NT2/D1 (cell line): Measurements from ENCODE around the gene PITHD1.
"Not testable (repeated sequence)": the region's sequence is repeated elsewhere in the genome, so short reads cannot be mapped to it uniquely, and the experiment has no call there.

Experiments
- DNase-seq: peaks from one replicate; pipeline ENCODE4 v3.0.0-alpha.2; 2011; ENCODE audit warnings: low read depth, low spot score
- H3K27me3 ChIP-seq: 2 replicates; pipeline ENCODE4 v1.6.0; 2011; ENCODE audit warnings: mild to moderate bottlenecking; ENCODE audit not compliant: insufficient read length, insufficient read depth
- H3K36me3 ChIP-seq: 2 replicates; pipeline ENCODE4 v1.6.1; 2011; ENCODE audit warnings: mild to moderate bottlenecking, low read length, mixed read lengths; ENCODE audit not compliant: insufficient read depth, insufficient read length
- H3K4me1 ChIP-seq: 2 replicates; pipeline ENCODE4 v1.5.1; 2011; ENCODE audit not compliant: insufficient read depth, insufficient read length
- H3K4me3 ChIP-seq: 2 replicates; pipeline ENCODE4 v1.5.1; 2011; ENCODE audit warnings: low read depth; ENCODE audit not compliant: insufficient read length
- H3K9ac ChIP-seq: 2 replicates; pipeline ENCODE4 v1.6.0; 2011; ENCODE audit warnings: low read depth; ENCODE audit not compliant: insufficient read length
- H3K9me3 ChIP-seq: 2 replicates; pipeline ENCODE4 v1.5.1; 2011; ENCODE audit warnings: mild to moderate bottlenecking, low read length; ENCODE audit not compliant: insufficient read depth
- SUZ12 ChIP-seq: IDR thresholded peaks from 2 replicates; pipeline ENCODE4 v1.6.1; 2011; ENCODE audit not compliant: insufficient read length, insufficient read depth; ENCODE audit errors: extremely low read depth
- YY1 ChIP-seq: IDR thresholded peaks from 2 replicates; pipeline ENCODE4 v1.6.1; 2011; ENCODE audit not compliant: insufficient read length, insufficient read depth
- ZNF274 ChIP-seq: IDR thresholded peaks from 2 replicates; pipeline ENCODE4 v1.6.1; 2011; ENCODE audit warnings: mild to moderate bottlenecking, low read depth, low read length

The PITHD1 gene

GRCh38 chr1:23792151-23792945, 14.1 kb downstream of the PITHD1 start:
- Histone ChIP-seq H3K36me3 (peaks cover 51% of the 10 kb centered on the region), H3K4me1 (peaks cover 2% of the 10 kb centered on the region), H3K9ac (peak overlapping the region; percentile 80), H3K27me3 (no peaks in the 10 kb centered on the region), H3K9me3 (no peaks in the 10 kb centered on the region), H3K4me3 (peak overlapping the region; percentile 83)
- TF ChIP-seq YY1, result no peak
- TF ChIP-seq ZNF274, result no peak
- no peak for TF ChIP-seq SUZ12
- no peak for DNase-seq

GRCh38 chr1:23793018-23793781, 15.0 kb downstream of the PITHD1 start:
- Histone ChIP-seq H3K9me3 (no peaks in the 10 kb centered on the region), H3K9ac (peak overlapping the region; percentile 80), H3K4me3 (no peak overlapping the region), H3K4me1 (peaks cover 2% of the 10 kb centered on the region), H3K36me3 (peaks cover 54% of the 10 kb centered on the region), H3K27me3 (no peaks in the 10 kb centered on the region)
- TF ChIP-seq YY1 (no peak), ZNF274 (no peak), SUZ12 (no peak)
- no peak for DNase-seq

GRCh38 chr1:23793861-23794731, 15.9 kb downstream of the PITHD1 start:
- no peak for DNase-seq
- TF ChIP-seq ZNF274 (no peak), SUZ12 (no peak), YY1 (no peak)
- no peaks in the 10 kb centered on the region for H3K27me3 ChIP-seq
- peaks cover 7% of the 10 kb centered on the region for H3K4me1 ChIP-seq
- H3K9ac ChIP-seq, result no peak overlapping the region
- H3K36me3 ChIP-seq, result peaks cover 57% of the 10 kb centered on the region
- H3K4me3 ChIP-seq, result no peak overlapping the region
- H3K9me3 ChIP-seq, result no peaks in the 10 kb centered on the region

DNA sequence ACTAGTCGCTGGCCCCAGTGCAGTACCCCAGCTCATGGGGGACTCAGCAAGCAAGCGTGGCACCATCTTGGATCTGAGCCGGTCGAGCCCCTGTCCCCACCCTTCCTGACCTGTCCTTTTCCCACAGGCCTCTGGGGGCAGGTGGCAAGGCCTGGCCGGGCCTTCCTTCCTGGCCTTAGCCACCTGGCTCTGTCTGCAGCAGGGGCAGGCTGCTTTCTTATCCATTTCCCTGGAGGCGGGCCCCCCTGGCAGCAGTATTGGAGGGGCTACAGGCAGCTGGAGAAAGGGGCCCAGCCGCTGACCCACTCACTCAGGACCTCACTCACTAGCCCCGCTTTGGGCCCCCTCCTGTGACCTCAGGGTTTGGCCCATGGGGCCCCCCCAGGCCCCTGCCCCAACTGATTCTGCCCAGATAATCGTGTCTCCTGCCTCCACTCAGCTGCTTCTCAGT, 16.5 kb downstream of the PITHD1 start:
- H3K9ac ChIP-seq, DNase-seq, H3K4me1 ChIP-seq, H3K27me3 ChIP-seq, H3K4me3 ChIP-seq, H3K9me3 ChIP-seq: not testable (repeated sequence)
- peaks cover 57% of the 10 kb centered on the region for H3K36me3 ChIP-seq

GRCh38 chr1:23795676-23796465, 17.7 kb downstream of the PITHD1 start:
- DNase-seq, result no peak
- Histone ChIP-seq H3K27me3 (no peaks in the 10 kb centered on the region), H3K4me1 (peaks cover 7% of the 10 kb centered on the region), H3K9me3 (no peaks in the 10 kb centered on the region), H3K4me3 (no peak overlapping the region), H3K9ac (no peak overlapping the region), H3K36me3 (peaks cover 57% of the 10 kb centered on the region)
- TF ChIP-seq SUZ12 (no peak), YY1 (no peak)

- Histone ChIP-seq H3K4me3 (no peak overlapping the region), H3K9me3 (no peaks in the 10 kb centered on the region), H3K4me1 (peaks cover 9% of the 10 kb centered on the region), H3K9ac (no peak overlapping the region), H3K27me3 (peaks cover 3% of the 10 kb centered on the region), H3K36me3 (peaks cover 57% of the 10 kb centered on the region)
- no peak for TF ChIP-seq YY1
- TF ChIP-seq SUZ12, result no peak
- TF ChIP-seq ZNF274, result no peak
- no peak for DNase-seq
These were observed 18.5 kb downstream of the PITHD1 start for GRCh38 chr1:23796466-23797271.
